CD8-positive, alpha-beta memory T cell (primary cell): ENCODE data around the gene ZDHHC11. TPM values are rescaled to one million over a fixed set of nuclear protein-coding genes. Genes with fewer than 3 reads are reported as not detected.
"Not testable (repeated sequence)": the region's sequence is repeated elsewhere in the genome, so short reads cannot be mapped to it uniquely, and the experiment has no call there.

Experiments used
- CTCF ChIA-PET: fragments of 350-600 bp; sonication (Branson Sonifier 250); formaldehyde crosslinking; loops from one replicate; lab custom pipeline; 2021; ENCODE audit warnings: antibody characterized with exemption; lab: Charles Lee
- POLR2A ChIA-PET: fragments of 350-600 bp; sonication (Branson Sonifier 250); formaldehyde crosslinking; loops from one replicate; lab custom pipeline; 2021; ENCODE audit warnings: antibody characterized with exemption; lab: Charles Lee
- DNase-seq, 5 donors: peaks; one replicate each; pipeline versions ENCODE4 v3.0.0 to v3.0.0-alpha.2; 2020 to 2022; ENCODE audit warnings: mixed read lengths in 1 of 5
- H3K27ac ChIP-seq: one replicate; pipeline ENCODE4 v1.7.0; 2013; ENCODE audit warnings: low read depth, mild to moderate bottlenecking, low read length, moderate library complexity
- H3K27me3 ChIP-seq: 2 replicates; pipeline ENCODE4 v1.7.0; 2013; ENCODE audit warnings: low read length, mild to moderate bottlenecking; ENCODE audit not compliant: insufficient read depth, poor library complexity, severe bottlenecking
- H3K36me3 ChIP-seq: 2 replicates; pipeline ENCODE4 v1.7.0; 2013; ENCODE audit warnings: mild to moderate bottlenecking, low read length, moderate library complexity; ENCODE audit not compliant: insufficient read depth
- H3K4me1 ChIP-seq: 2 replicates; pipeline ENCODE4 v1.7.0; 2013; ENCODE audit warnings: mild to moderate bottlenecking, low read length, moderate library complexity; ENCODE audit not compliant: insufficient read depth
- H3K4me3 ChIP-seq: 2 replicates; pipeline ENCODE4 v1.7.0; 2013; ENCODE audit warnings: mild to moderate bottlenecking, low read length
- H3K9me3 ChIP-seq: 2 replicates; pipeline ENCODE4 v1.7.0; 2013; ENCODE audit warnings: mild to moderate bottlenecking, low read length
- H3K27ac Mint-ChIP-seq, 8 donors: one replicate each; pipeline ENCODE4 v1.8.0; 2020 to 2021; ENCODE audit warnings: mixed read lengths in 8 of 8, mild to moderate bottlenecking in 6 of 8, inconsistent platforms in 3 of 8, moderate library complexity in 3 of 8
- H3K27me3 Mint-ChIP-seq, 2 donors: one replicate each; pipeline ENCODE4 v1.8.0; 2020 to 2021; ENCODE audit warnings: mixed read lengths in 2 of 2, mild to moderate bottlenecking in 1 of 2, moderate library complexity in 1 of 2
- H3K36me3 Mint-ChIP-seq, 3 donors: one replicate each; pipeline ENCODE4 v1.8.0; 2020 to 2021; ENCODE audit warnings: mixed read lengths in 3 of 3, inconsistent platforms in 1 of 3, mild to moderate bottlenecking in 1 of 3
- H3K4me1 Mint-ChIP-seq, 3 donors: one replicate each; pipeline ENCODE4 v1.8.0; 2020 to 2021; ENCODE audit warnings: mixed read lengths in 3 of 3, inconsistent platforms in 1 of 3, mild to moderate bottlenecking in 1 of 3
- H3K4me3 Mint-ChIP-seq, 7 donors: one replicate each; pipeline ENCODE4 v1.8.0; 2020 to 2021; ENCODE audit warnings: mixed read lengths in 7 of 7, mild to moderate bottlenecking in 6 of 7, moderate library complexity in 4 of 7, inconsistent platforms in 2 of 7
- H3K9me3 Mint-ChIP-seq, 5 donors: one replicate each; pipeline ENCODE4 v1.8.0; 2020 to 2022; ENCODE audit warnings: mixed read lengths in 5 of 5, mild to moderate bottlenecking in 3 of 5, moderate library complexity in 2 of 5, inconsistent platforms in 1 of 5
- polyA plus RNA-seq: library from polyadenylated mRNA; unstranded; fragments of 300-500 nt; fragmentation: Illumina TruSeq; gene quantifications from one replicate; pipeline ENCODE4 v1.2.3, GENCODE V29; 2021
- total RNA-seq, 2 experiments: library from RNA; stranded (reverse); gene quantifications; one replicate each; pipeline ENCODE4 v1.2.3, GENCODE V29; 2021

Gene ZDHHC11
- total and polyA plus RNA-seq, 3 experiments from 2014 or later, result 4.5 to 7.2 TPM; not detected in 1

- POLR2A ChIA-PET, result no interaction called here
- H3K4me3 Mint-ChIP-seq, result peak overlapping the region in 1 of 7 donors; percentile 32
- H3K27ac ChIP-seq, result no peak overlapping the region
These were observed 92.7 kb downstream of the ZDHHC11 start for GRCh38 chr5:757931-758697.

DNA sequence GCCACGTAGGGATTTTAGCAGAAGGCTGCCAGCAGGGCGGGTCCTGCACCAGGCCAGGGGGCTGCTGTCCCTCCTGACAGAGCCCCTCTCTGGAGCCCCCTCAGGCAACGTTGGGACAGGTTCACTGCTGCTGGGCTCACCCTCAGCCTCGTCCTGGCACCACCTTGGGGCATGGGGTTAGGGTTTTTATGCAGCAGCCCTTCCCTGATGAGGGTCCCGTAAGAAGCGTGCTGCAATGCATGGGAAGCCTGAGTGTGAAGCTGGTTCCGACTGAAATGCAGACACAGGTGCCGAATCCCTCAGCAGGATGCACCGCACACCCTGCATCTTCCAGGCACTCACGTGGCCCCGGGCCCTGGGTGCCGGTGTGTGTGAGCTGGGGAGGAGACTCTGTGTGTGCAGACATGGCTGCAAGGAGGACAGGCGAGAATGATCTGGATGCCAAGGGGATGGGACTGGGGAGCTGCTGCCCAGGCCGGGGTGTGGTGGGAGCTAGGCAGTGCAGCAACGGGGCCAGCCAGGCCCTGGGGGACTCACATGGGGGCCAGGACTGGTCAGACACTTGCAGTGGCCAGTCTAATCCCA is 93.3 kb downstream of the ZDHHC11 start:
- H3K4me3 ChIP-seq, result no peak overlapping the region
- Mint-ChIP-seq H3K36me3 (no peaks in the 10 kb centered on the region), H3K9me3 (no peaks in the 10 kb centered on the region), H3K4me1 (peaks cover 7 to 20% (median 14%) of the 10 kb centered on the region in 3 donors), H3K4me3 (no peak overlapping the region), H3K27me3 (peaks cover 0 to 2% of the 10 kb centered on the region in 2 donors), H3K27ac (peak overlapping the region in 7 of 8 donors; percentile 27 to 97 (median 47))
- no peak overlapping the region for H3K27ac ChIP-seq
- ChIA-PET POLR2A (no interaction called here), CTCF (no interaction called here)
- peaks cover 11% of the 10 kb centered on the region for H3K4me1 ChIP-seq
- H3K27me3 ChIP-seq, result no peaks in the 10 kb centered on the region
- H3K36me3 ChIP-seq, result no peaks in the 10 kb centered on the region
- no peak for DNase-seq
- no peaks in the 10 kb centered on the region for H3K9me3 ChIP-seq

More at GRCh38 chr5:757931-758697, 92.7 kb downstream of the ZDHHC11 start:
- Mint-ChIP-seq H3K4me1 (peaks cover 7 to 20% (median 14%) of the 10 kb centered on the region in 3 donors), H3K27ac (peak overlapping the region in 4 of 8 donors; percentile 29 to 97 (median 66)), H3K36me3 (no peaks in the 10 kb centered on the region), H3K9me3 (no peaks in the 10 kb centered on the region), H3K27me3 (peaks cover 0 to 2% of the 10 kb centered on the region in 2 donors)
- CTCF ChIA-PET, result interaction anchor here (1.1 kb wide), 1 partner anchor 144 kb away, joined by 3 read pairs; no protein-coding TSS in a partner anchor
- Histone ChIP-seq H3K9me3 (no peaks in the 10 kb centered on the region), H3K36me3 (no peaks in the 10 kb centered on the region), H3K4me3 (no peak overlapping the region), H3K27me3 (no peaks in the 10 kb centered on the region), H3K4me1 (peaks cover 11% of the 10 kb centered on the region)
- DNase-seq, result peak in 1 of 5 donors; percentile 60

- peak overlapping the region in 2 of 8 donors; percentile 29 to 78 for H3K27ac Mint-ChIP-seq
- POLR2A ChIA-PET, result no interaction called here
These were observed 93.9 kb downstream of the ZDHHC11 start for GRCh38 chr5:756865-757345.

DNA sequence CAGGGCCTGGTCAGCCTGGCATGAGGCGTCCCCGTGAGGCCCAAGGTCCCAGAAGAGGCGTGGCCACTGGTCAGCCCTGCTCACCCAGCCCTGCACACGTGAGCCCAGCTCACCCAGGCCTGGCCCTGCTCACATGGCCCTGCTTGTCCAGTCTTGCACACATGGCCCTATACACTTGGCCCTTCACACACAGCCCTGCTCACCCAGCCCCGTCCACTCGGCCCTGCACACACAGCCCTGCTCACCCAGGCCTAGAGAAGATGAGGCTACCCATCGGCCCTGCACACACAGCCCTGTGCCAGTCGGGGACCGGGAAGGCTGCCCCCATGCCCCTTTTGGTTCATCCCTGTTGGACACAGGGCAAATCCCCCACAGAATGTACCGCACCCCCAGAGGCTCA is 94.6 kb downstream of the ZDHHC11 start:
- no peak overlapping the region for H3K4me3 ChIP-seq
- peaks cover 0 to under 1% of the 10 kb centered on the region in 2 donors for H3K27me3 Mint-ChIP-seq
- no peaks in the 10 kb centered on the region for H3K27me3 ChIP-seq
- no peaks in the 10 kb centered on the region for H3K36me3 ChIP-seq
- no peak overlapping the region for H3K27ac ChIP-seq
- no peak for DNase-seq
- H3K9me3 ChIP-seq, result no peaks in the 10 kb centered on the region
- ChIA-PET CTCF (no interaction called here), POLR2A (no interaction called here)
- H3K4me1 ChIP-seq, result peaks cover 11% of the 10 kb centered on the region
- H3K4me3 Mint-ChIP-seq, result no peak overlapping the region
- H3K9me3 Mint-ChIP-seq, result no peaks in the 10 kb centered on the region
- H3K36me3 Mint-ChIP-seq, result no peaks in the 10 kb centered on the region
- peaks cover 7 to 20% (median 14%) of the 10 kb centered on the region in 3 donors for H3K4me1 Mint-ChIP-seq
- peak overlapping the region in 2 of 8 donors; percentile 40 to 56 for H3K27ac Mint-ChIP-seq

More at GRCh38 chr5:756865-757345, 93.9 kb downstream of the ZDHHC11 start:
- Mint-ChIP-seq H3K36me3 (no peaks in the 10 kb centered on the region), H3K9me3 (no peaks in the 10 kb centered on the region), H3K4me1 (peaks cover 7 to 20% (median 14%) of the 10 kb centered on the region in 3 donors), H3K27me3 (peaks cover 0 to 2% of the 10 kb centered on the region in 2 donors), H3K4me3 (no peak overlapping the region)
- H3K4me1 ChIP-seq, result peaks cover 11% of the 10 kb centered on the region
- H3K9me3 ChIP-seq, result no peaks in the 10 kb centered on the region
- CTCF ChIA-PET, result no interaction called here
- H3K4me3 ChIP-seq, result no peak overlapping the region
- no peaks in the 10 kb centered on the region for H3K27me3 ChIP-seq
- H3K36me3 ChIP-seq, result no peaks in the 10 kb centered on the region
- no peak overlapping the region for H3K27ac ChIP-seq
- DNase-seq, result no peak

DNA sequence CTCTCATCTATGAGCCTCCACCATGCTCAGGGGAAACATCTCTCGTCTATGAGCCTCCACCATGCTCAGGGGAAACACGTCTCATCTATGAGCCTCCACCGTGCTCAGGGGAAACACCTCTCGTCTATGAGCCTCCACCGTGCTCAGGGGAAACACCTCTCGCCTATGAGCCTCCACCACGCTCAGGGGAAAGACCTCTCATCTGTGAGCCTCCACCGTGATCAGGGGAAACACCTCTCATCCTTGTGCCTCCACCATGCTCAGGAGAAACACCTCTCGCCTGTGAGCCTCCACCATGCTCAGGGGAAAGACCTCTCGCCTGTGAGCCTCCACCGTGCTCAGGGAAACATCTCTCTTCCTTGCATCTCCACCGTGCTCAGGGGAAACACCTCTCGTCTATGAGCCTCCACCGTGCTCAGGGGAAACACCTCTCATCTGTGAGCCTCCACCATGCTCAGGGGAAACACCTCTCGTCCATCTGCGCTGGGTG is 96.6 kb downstream of the ZDHHC11 start:
- H3K4me3 ChIP-seq, H3K27me3 Mint-ChIP-seq, CTCF ChIA-PET, DNase-seq, POLR2A ChIA-PET, H3K4me3 Mint-ChIP-seq, H3K9me3 ChIP-seq, H3K9me3 Mint-ChIP-seq, H3K27ac ChIP-seq, H3K27me3 ChIP-seq, H3K36me3 Mint-ChIP-seq, H3K36me3 ChIP-seq: not testable (repeated sequence)
- Mint-ChIP-seq H3K27ac (peak overlapping the region in 3 of 8 donors; percentile 38 to 80 (median 56)), H3K4me1 (peaks cover 5 to 16% (median 11%) of the 10 kb centered on the region in 3 donors)
- peaks cover 10% of the 10 kb centered on the region for H3K4me1 ChIP-seq

- Mint-ChIP-seq H3K27ac (peak overlapping the region in 2 of 8 donors; percentile 21 to 38), H3K4me1 (peaks cover 0 to 11% (median 6%) of the 10 kb centered on the region in 3 donors)
- H3K36me3 Mint-ChIP-seq, H3K27me3 Mint-ChIP-seq, POLR2A ChIA-PET, H3K9me3 Mint-ChIP-seq, H3K27ac ChIP-seq, H3K4me3 ChIP-seq, DNase-seq, H3K36me3 ChIP-seq, H3K27me3 ChIP-seq, H3K9me3 ChIP-seq, H3K4me3 Mint-ChIP-seq, CTCF ChIA-PET, H3K4me1 ChIP-seq: not testable (repeated sequence)
These were observed 97.1 kb downstream of the ZDHHC11 start for GRCh38 chr5:753567-754142.

DNA sequence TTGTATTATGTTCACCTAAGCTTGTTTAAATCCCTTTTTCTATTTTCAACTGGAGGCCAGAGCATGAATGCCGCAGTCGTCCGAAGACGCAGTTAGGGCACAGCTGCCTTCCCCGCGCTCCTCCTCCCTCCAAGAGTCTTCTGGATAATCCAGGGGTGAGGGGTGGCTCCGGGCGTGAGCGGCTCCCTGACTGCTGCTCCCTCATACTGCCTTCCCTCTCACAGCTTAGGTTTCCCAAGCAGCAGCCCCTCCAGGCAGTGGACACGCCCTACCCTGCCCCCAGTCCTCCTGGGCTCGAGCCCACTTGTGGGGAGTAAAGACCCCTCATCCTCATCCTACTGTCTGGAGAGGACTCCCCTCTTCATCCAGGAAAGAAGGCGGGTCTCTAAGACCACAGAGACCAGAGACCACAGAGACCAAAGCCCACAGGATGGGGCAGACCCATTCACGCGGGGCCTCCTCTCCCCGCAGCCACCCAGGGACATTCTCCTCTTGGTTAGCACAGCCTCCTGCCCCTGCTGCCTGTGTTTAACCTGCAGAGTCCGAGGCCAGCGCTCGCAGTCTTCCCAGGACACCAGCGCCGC is 98.2 kb downstream of the ZDHHC11 start:
- DNase-seq, CTCF ChIA-PET, H3K36me3 Mint-ChIP-seq, H3K4me1 Mint-ChIP-seq, H3K9me3 ChIP-seq, H3K27me3 ChIP-seq, H3K4me3 Mint-ChIP-seq, H3K27me3 Mint-ChIP-seq, H3K27ac ChIP-seq, H3K9me3 Mint-ChIP-seq, H3K27ac Mint-ChIP-seq, H3K4me1 ChIP-seq, POLR2A ChIA-PET, H3K4me3 ChIP-seq, H3K36me3 ChIP-seq: not testable (repeated sequence)
